DND-41 (cell line): ENCODE results near the gene WDR4.

Experiments used
- ATAC-seq: fragments of 200-7000 bp; cut with Tn5 transposase; 3 replicates; pipeline ENCODE4 v1.9.1; 2021; ENCODE audit warnings: low read depth; ENCODE audit not compliant: insufficient read depth
- DNase-seq: peaks from one replicate; pipeline ENCODE4 v3.0.0-alpha.2; 2020
- H2AFZ ChIP-seq: 2 replicates; pipeline ENCODE4 v1.6.0; 2012; ENCODE audit warnings: low read depth, low read length
- H3K27ac ChIP-seq: 2 replicates; pipeline ENCODE4 v1.5.1; 2012; ENCODE audit warnings: low read length, inconsistent platforms
- H3K27me3 ChIP-seq: fragments of 200-600 bp; sonication (generic); 2 replicates; pipeline ENCODE4 v1.6.0; 2012; ENCODE audit warnings: low read length, mild to moderate bottlenecking, inconsistent platforms; ENCODE audit not compliant: insufficient read depth, poor library complexity
- H3K36me3 ChIP-seq: 2 replicates; pipeline ENCODE4 v1.5.1; 2012; ENCODE audit warnings: low read length, inconsistent platforms; ENCODE audit not compliant: insufficient read depth
- H3K4me1 ChIP-seq: 2 replicates; pipeline ENCODE4 v1.5.1; 2012; ENCODE audit warnings: mild to moderate bottlenecking, low read length; ENCODE audit not compliant: insufficient read depth
- H3K4me2 ChIP-seq: 2 replicates; pipeline ENCODE4 v1.6.0; 2012; ENCODE audit warnings: mild to moderate bottlenecking, moderate library complexity, low read length, inconsistent platforms; ENCODE audit not compliant: insufficient read depth
- H3K4me3 ChIP-seq, 2 experiments: fragments of 200-600 bp in 1 of 2; shearing (Covaris generic) in 1 of 2; 2 replicates each; pipeline ENCODE4 v1.5.1; 2012 to 2016; ENCODE audit warnings: inconsistent platforms in 2 of 2, low read length in 2 of 2, mild to moderate bottlenecking in 2 of 2, low read depth in 1 of 2, moderate library complexity in 1 of 2
- H3K79me2 ChIP-seq: 2 replicates; pipeline ENCODE4 v1.6.0; 2012; ENCODE audit warnings: low read length, inconsistent platforms; ENCODE audit not compliant: insufficient read depth
- H3K9ac ChIP-seq: 2 replicates; pipeline ENCODE4 v1.6.0; 2012; ENCODE audit warnings: low read depth, mild to moderate bottlenecking, inconsistent platforms, low read length, moderate library complexity
- H3K9me3 ChIP-seq: 2 replicates; pipeline ENCODE4 v1.5.1; 2012; ENCODE audit warnings: low read length, moderate library complexity, mild to moderate bottlenecking, inconsistent platforms; ENCODE audit not compliant: insufficient read depth, severe bottlenecking
- H4K20me1 ChIP-seq: 2 replicates; pipeline ENCODE4 v1.6.0; 2012; ENCODE audit warnings: low read length; ENCODE audit not compliant: insufficient read depth
- CTCF ChIP-seq: IDR thresholded peaks from 2 replicates; pipeline ENCODE4 v1.5.1; 2012; ENCODE audit warnings: borderline replicate concordance, low read length, moderate library complexity, mild to moderate bottlenecking; ENCODE audit not compliant: poor library complexity, severe bottlenecking; ENCODE audit errors: extremely low read depth
- EZH2 ChIP-seq: IDR thresholded peaks from 3 replicates; pipeline ENCODE4 v1.6.1; 2012; ENCODE audit warnings: borderline replicate concordance, low read depth, mild to moderate bottlenecking, moderate library complexity, low read length, inconsistent platforms; ENCODE audit not compliant: severe bottlenecking

Gene WDR4

GRCh38 chr21:42854246-42855010, 24.9 kb downstream of the WDR4 start:
- Histone ChIP-seq H3K4me1 (no peaks in the 10 kb centered on the region), H3K79me2 (peaks cover 47% of the 10 kb centered on the region)

DNA sequence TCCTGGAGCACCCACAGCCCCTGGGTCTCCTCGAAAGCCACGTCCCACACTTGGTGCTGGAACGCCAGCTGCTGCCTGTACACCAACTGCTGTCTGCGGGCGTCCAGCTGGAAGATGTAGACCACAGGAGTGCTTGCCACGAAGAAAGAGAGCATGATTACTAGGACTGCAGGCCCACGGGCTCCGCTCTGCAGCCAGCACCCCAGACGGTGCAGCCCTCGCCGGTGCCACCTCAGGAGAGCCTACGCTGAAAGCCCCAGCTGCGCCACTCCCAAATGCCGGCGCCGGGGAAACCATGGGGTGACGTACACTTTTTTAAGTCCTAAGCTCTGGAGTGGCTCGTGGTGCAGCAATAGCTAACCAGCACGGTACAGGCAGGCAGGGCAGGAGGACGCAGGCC, 25.7 kb downstream of the WDR4 start:
- TF ChIP-seq EZH2 = no peak
- no peak for TF ChIP-seq CTCF
- peaks cover 81% of the 10 kb centered on the region for H4K20me1 ChIP-seq
- ATAC-seq (no peak), DNase-seq (no peak)
- H3K27ac ChIP-seq = no peak overlapping the region
- no peak overlapping the region for H3K4me3 ChIP-seq
- no peaks in the 10 kb centered on the region for H3K9me3 ChIP-seq
- H3K79me2 ChIP-seq = peaks cover 43% of the 10 kb centered on the region
- H3K4me1 ChIP-seq = no peaks in the 10 kb centered on the region
- no peak overlapping the region for H2AFZ ChIP-seq
- peaks cover 99% of the 10 kb centered on the region for H3K36me3 ChIP-seq
- H3K9ac ChIP-seq = no peak overlapping the region
- H3K4me2 ChIP-seq = no peak overlapping the region
- no peaks in the 10 kb centered on the region for H3K27me3 ChIP-seq

More at GRCh38 chr21:42854246-42855010, 24.9 kb downstream of the WDR4 start:
- Histone ChIP-seq H3K27me3 (no peaks in the 10 kb centered on the region), H2AFZ (no peak overlapping the region), H3K9me3 (no peaks in the 10 kb centered on the region), H3K9ac (no peak overlapping the region), H4K20me1 (peaks cover 81% of the 10 kb centered on the region), H3K4me2 (no peak overlapping the region), H3K27ac (no peak overlapping the region), H3K36me3 (peaks cover 99% of the 10 kb centered on the region), H3K4me3 (no peak overlapping the region)
- DNase-seq (no peak), ATAC-seq (no peak)
- no peak for TF ChIP-seq CTCF
- no peak for TF ChIP-seq EZH2

- H4K20me1 ChIP-seq = peaks cover 79% of the 10 kb centered on the region
- ATAC-seq (no peak), DNase-seq (no peak)
- no peak overlapping the region for H2AFZ ChIP-seq
- no peak overlapping the region for H3K27ac ChIP-seq
- no peaks in the 10 kb centered on the region for H3K4me1 ChIP-seq
- H3K36me3 ChIP-seq = peaks cover 98% of the 10 kb centered on the region
- H3K79me2 ChIP-seq = peaks cover 41% of the 10 kb centered on the region
- TF ChIP-seq EZH2 = no peak
- TF ChIP-seq CTCF = no peak
- H3K9me3 ChIP-seq = no peaks in the 10 kb centered on the region
- H3K4me3 ChIP-seq = no peak overlapping the region
- H3K27me3 ChIP-seq = no peaks in the 10 kb centered on the region
- H3K9ac ChIP-seq = no peak overlapping the region
- no peak overlapping the region for H3K4me2 ChIP-seq
These were observed 26.3 kb downstream of the WDR4 start for GRCh38 chr21:42852925-42853570.
